ENCODE data around the gene GET4. TPM values are rescaled to one million over a fixed set of nuclear protein-coding genes. Genes with fewer than 3 reads are reported as not detected.

GET4 gene
- total RNA-seq, 1 experiment from 2014 or later: 44.8 TPM

GRCh38 chr7:840001-840600 is 36.3 kb upstream of the GET4 start (continued):
- TF ChIP-seq MAX (IDR thresholded peaks at IDR 0.05): no peak
- TF ChIP-seq CEBPB (IDR thresholded peaks at IDR 0.05; ENCODE audit: low read depth): no peak
- TF ChIP-seq CBX3 (IDR thresholded peaks at IDR 0.05; ENCODE audit: low read depth): no peak
- TF ChIP-seq RAD21 (IDR thresholded peaks at IDR 0.05; ENCODE audit: low read depth): no peak
- no peak for TF ChIP-seq EZH2phosphoT487 (IDR thresholded peaks at IDR 0.05; ENCODE audit: borderline replicate concordance)

- RAD21 ChIA-PET (ENCODE audit: low non-redundant PET in 1 of 2, low total read pairs in 2 of 2, uncharacterized antibody in 2 of 2, unreplicated experiment in 2 of 2): no interaction called here
- CTCF ChIA-PET: no interaction called here
- intact Hi-C loops (cut with micrococcal nuclease): no loop called here
- Histone ChIP-seq H3K4me1 (ENCODE audit: control insufficient read depth in 1 of 2, insufficient read depth in 2 of 2, low read length in 2 of 2) (peaks cover 6 to 16% of the 10 kb centered on the region in 2 experiments; a peak in 3 of 4 replicates), H3K27ac (ENCODE audit: low read depth, low read length) (no peak overlapping the region), H3K9me2 (ENCODE audit: insufficient read depth) (no peaks in the 10 kb centered on the region), H3K4me2 (ENCODE audit: low read length) (no peak overlapping the region), H3K79me2 (ENCODE audit: insufficient read depth, low read length) (peaks cover 75% of the 10 kb centered on the region), H3K27me3 (ENCODE audit: insufficient read depth, low read length) (no peaks in the 10 kb centered on the region), H3K9ac (ENCODE audit: low read length) (no peak overlapping the region), H3K9me3 (ENCODE audit: control insufficient read depth in 1 of 2, insufficient read depth in 1 of 2, low read depth in 1 of 2, low read length in 2 of 2) (no peaks in the 10 kb centered on the region), H2AFZ (ENCODE audit: low read depth, low read length, poor library complexity, severe bottlenecking) (no peak overlapping the region), H3K36me3 (ENCODE audit: control insufficient read depth in 1 of 2, insufficient read depth in 2 of 2, low read length in 2 of 2) (peaks cover 21 to 38% of the 10 kb centered on the region in 2 experiments; a peak in 3 of 4 replicates), H4K20me1 (ENCODE audit: insufficient read depth) (no peaks in the 10 kb centered on the region), H3K4me3 (replicated peaks in 1 of 2; ENCODE audit: low read depth in 1 of 2, low read length in 2 of 2) (no peak overlapping the region)
- DNase-seq (ENCODE audit: low read depth, low spot score) (no peak), ATAC-seq (no peak)
- no peak for TF ChIP-seq EZH2 (IDR thresholded peaks at IDR 0.05)
- BruUV-seq (replicated peaks): no TSS peak
- POLR2A ChIA-PET: no interaction called here
Observed at GRCh38 chr7:841943-842342, 34.4 kb upstream of the GET4 start.

GRCh38 chr7:842431-843031 is 33.8 kb upstream of the GET4 start:
- no peaks in the 10 kb centered on the region for H3K9me3 ChIP-seq (ENCODE audit: control insufficient read depth in 1 of 2, insufficient read depth in 1 of 2, low read depth in 1 of 2, low read length in 2 of 2)
- peaks cover 21 to 38% of the 10 kb centered on the region in 2 experiments; a peak in 3 of 4 replicates for H3K36me3 ChIP-seq (ENCODE audit: control insufficient read depth in 1 of 2, insufficient read depth in 2 of 2, low read length in 2 of 2)
- ATAC-seq: no peak
- H3K27ac ChIP-seq (ENCODE audit: low read depth, low read length): no peak overlapping the region
- H3K27me3 ChIP-seq (ENCODE audit: insufficient read depth, low read length): no peaks in the 10 kb centered on the region
- peaks cover 6 to 16% of the 10 kb centered on the region in 2 experiments; a peak in 3 of 4 replicates for H3K4me1 ChIP-seq (ENCODE audit: control insufficient read depth in 1 of 2, insufficient read depth in 2 of 2, low read length in 2 of 2)
- no peaks in the 10 kb centered on the region for H4K20me1 ChIP-seq (ENCODE audit: insufficient read depth)
- H3K4me3 ChIP-seq (replicated peaks in 1 of 2; ENCODE audit: low read depth in 1 of 2, low read length in 2 of 2): no peak overlapping the region
- H3K9me2 ChIP-seq (ENCODE audit: insufficient read depth): no peaks in the 10 kb centered on the region
- peaks cover 71% of the 10 kb centered on the region for H3K79me2 ChIP-seq (ENCODE audit: insufficient read depth, low read length)
- no peak for DNase-seq (ENCODE audit: low read depth, low spot score)
- CTCF ChIA-PET: no interaction called here
- TSS peak; percentile 17 for BruUV-seq (replicated peaks)
- H2AFZ ChIP-seq (ENCODE audit: low read depth, low read length, poor library complexity, severe bottlenecking): no peak overlapping the region
- intact Hi-C loops (cut with micrococcal nuclease): no loop called here
- H3K4me2 ChIP-seq (ENCODE audit: low read length): no peak overlapping the region
- RAD21 ChIA-PET (ENCODE audit: low non-redundant PET in 1 of 2, low total read pairs in 2 of 2, uncharacterized antibody in 2 of 2, unreplicated experiment in 2 of 2): no interaction called here
- POLR2A ChIA-PET: no interaction called here
- H3K9ac ChIP-seq (ENCODE audit: low read length): no peak overlapping the region
- TF ChIP-seq SRF (IDR thresholded peaks at IDR 0.05; ENCODE audit: low read depth): no peak
- TF ChIP-seq ZFX (IDR thresholded peaks at IDR 0.05): no peak
- TF ChIP-seq RAD21 (IDR thresholded peaks at IDR 0.05; ENCODE audit: low read depth): no peak
- no peak for TF ChIP-seq SIN3A (IDR thresholded peaks at IDR 0.05; ENCODE audit: low read depth)
- no peak for TF ChIP-seq REST (IDR thresholded peaks at IDR 0.05; ENCODE audit: low read depth)
- TF ChIP-seq YY1 (IDR thresholded peaks at IDR 0.05; ENCODE audit: extremely low read depth, insufficient replicate concordance, low read depth, low read length): no peak
- no peak for TF ChIP-seq EZH2phosphoT487 (IDR thresholded peaks at IDR 0.05; ENCODE audit: borderline replicate concordance)
- TF ChIP-seq EZH2 (IDR thresholded peaks at IDR 0.05): no peak
- no peak for TF ChIP-seq SP1 (IDR thresholded peaks at IDR 0.05; ENCODE audit: low read depth)
- TF ChIP-seq TCF7L2 (IDR thresholded peaks at IDR 0.05; ENCODE audit: borderline replicate concordance, extremely low read depth, insufficient read depth, insufficient read length): no peak
